NT2/D1 (cell line): ENCODE results near the gene PTPRN2.

Experiments used
- SUZ12 ChIP-seq: IDR thresholded peaks from 2 replicates; pipeline ENCODE4 v1.6.1; 2011; ENCODE audit not compliant: insufficient read length, insufficient read depth; ENCODE audit errors: extremely low read depth
- YY1 ChIP-seq: IDR thresholded peaks from 2 replicates; pipeline ENCODE4 v1.6.1; 2011; ENCODE audit not compliant: insufficient read length, insufficient read depth
- ZNF274 ChIP-seq: IDR thresholded peaks from 2 replicates; pipeline ENCODE4 v1.6.1; 2011; ENCODE audit warnings: mild to moderate bottlenecking, low read depth, low read length

GRCh38 chr7:158034571-158034970, 553.1 kb downstream of the PTPRN2 start:
- TF ChIP-seq ZNF274 = no peak
- TF ChIP-seq YY1 = no peak
- no peak for TF ChIP-seq SUZ12
